GM06990 (cell line): ENCODE measurements around the gene C4orf50.

Source experiments
- DNase-seq: peaks from one replicate; pipeline ENCODE4 v3.0.0-alpha.2; 2011; ENCODE audit not compliant: insufficient read length; ENCODE audit errors: extremely low read depth
- H3K27me3 ChIP-seq: replicated peaks from 2 replicates; pipeline ENCODE4 v1.6.0; 2011; ENCODE audit warnings: low read length; ENCODE audit not compliant: control insufficient read depth, insufficient read depth
- H3K36me3 ChIP-seq: 2 replicates; pipeline ENCODE4 v1.5.1; 2011; ENCODE audit warnings: low read length; ENCODE audit not compliant: control insufficient read depth, insufficient read depth
- H3K4me3 ChIP-seq: replicated peaks from 2 replicates; pipeline ENCODE4 v1.5.1; 2011; ENCODE audit warnings: low read depth, mild to moderate bottlenecking, control low read depth, low read length
- CTCF ChIP-seq: IDR thresholded peaks from 2 replicates; pipeline ENCODE4 v1.5.1; 2011; ENCODE audit warnings: low read length, control low read depth, mild to moderate bottlenecking, inconsistent platforms; ENCODE audit not compliant: insufficient read depth, poor library complexity, severe bottlenecking

Gene C4orf50

GRCh38 chr4:5932035-5932568 lies 86.1 kb downstream of the C4orf50 start:
- no peak overlapping the region for H3K4me3 ChIP-seq
- no peak for DNase-seq
- H3K27me3 ChIP-seq = peaks cover 5% of the 10 kb centered on the region
- no peak for TF ChIP-seq CTCF
- no peaks in the 10 kb centered on the region for H3K36me3 ChIP-seq

GRCh38 chr4:5931526-5931925 lies 86.7 kb downstream of the C4orf50 start:
- TF ChIP-seq CTCF = no peak
- DNase-seq = no peak
- no peaks in the 10 kb centered on the region for H3K36me3 ChIP-seq
- no peak overlapping the region for H3K4me3 ChIP-seq
- peaks cover 5% of the 10 kb centered on the region for H3K27me3 ChIP-seq

GRCh38 chr4:5930876-5931275 lies 87.4 kb downstream of the C4orf50 start:
- Histone ChIP-seq H3K27me3 (peaks cover 5% of the 10 kb centered on the region), H3K4me3 (no peak overlapping the region), H3K36me3 (no peaks in the 10 kb centered on the region)
- no peak for DNase-seq
- no peak for TF ChIP-seq CTCF

- H3K4me3 ChIP-seq = no peak overlapping the region
- no peaks in the 10 kb centered on the region for H3K36me3 ChIP-seq
- DNase-seq = no peak
- H3K27me3 ChIP-seq = peaks cover 5% of the 10 kb centered on the region
- no peak for TF ChIP-seq CTCF
Observed at GRCh38 chr4:5930456-5930855, 87.8 kb downstream of the C4orf50 start.

- no peak for DNase-seq
- H3K36me3 ChIP-seq = no peaks in the 10 kb centered on the region
- H3K4me3 ChIP-seq = no peak overlapping the region
- peaks cover 2% of the 10 kb centered on the region for H3K27me3 ChIP-seq
- TF ChIP-seq CTCF = no peak
Observed at GRCh38 chr4:5928844-5929420, 89.3 kb downstream of the C4orf50 start.

- Histone ChIP-seq H3K27me3 (peaks cover 2% of the 10 kb centered on the region; the same call in 1 of the 2 replicates), H3K4me3 (no peak overlapping the region), H3K36me3 (no peaks in the 10 kb centered on the region)
- DNase-seq = no peak
- no peak for TF ChIP-seq CTCF
Observed at GRCh38 chr4:5928274-5928673, 90.0 kb downstream of the C4orf50 start.
